DND-41 (cell line): ENCODE results near the gene CKAP2L.

ENCODE experiments used
- EZH2 ChIP-seq: IDR thresholded peaks from 3 replicates; pipeline ENCODE4 v1.6.1; 2012; ENCODE audit warnings: borderline replicate concordance, low read depth, mild to moderate bottlenecking, moderate library complexity, low read length, inconsistent platforms; ENCODE audit not compliant: severe bottlenecking
- TF ChIP-seq, protein P1 (sequence below): IDR thresholded peaks from 2 replicates; pipeline ENCODE4 v1.5.1; 2012; ENCODE audit warnings: borderline replicate concordance, low read length, moderate library complexity, mild to moderate bottlenecking; ENCODE audit not compliant: poor library complexity, severe bottlenecking; ENCODE audit errors: extremely low read depth

DNA sequence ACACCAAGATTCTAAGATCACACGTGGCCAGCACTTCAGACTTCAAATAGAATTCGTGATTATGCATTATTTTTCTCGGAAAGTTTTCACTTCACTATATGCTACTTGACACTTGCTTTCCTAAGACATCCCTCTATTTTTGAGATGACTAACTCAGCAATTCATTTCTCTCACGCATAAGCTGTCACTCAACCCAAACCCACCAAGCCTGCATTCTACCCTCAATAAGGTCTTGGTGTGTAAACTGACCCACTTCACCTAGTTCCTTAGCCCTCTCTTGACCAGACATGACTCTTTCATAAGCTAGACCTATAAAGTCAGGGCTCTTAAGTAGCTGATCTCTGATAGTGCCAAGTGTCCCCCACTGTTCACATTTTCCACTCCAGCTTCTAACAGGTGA is 11.7 kb downstream of the CKAP2L start:
- no peak for TF ChIP-seq EZH2
- TF ChIP-seq, protein P1, sequence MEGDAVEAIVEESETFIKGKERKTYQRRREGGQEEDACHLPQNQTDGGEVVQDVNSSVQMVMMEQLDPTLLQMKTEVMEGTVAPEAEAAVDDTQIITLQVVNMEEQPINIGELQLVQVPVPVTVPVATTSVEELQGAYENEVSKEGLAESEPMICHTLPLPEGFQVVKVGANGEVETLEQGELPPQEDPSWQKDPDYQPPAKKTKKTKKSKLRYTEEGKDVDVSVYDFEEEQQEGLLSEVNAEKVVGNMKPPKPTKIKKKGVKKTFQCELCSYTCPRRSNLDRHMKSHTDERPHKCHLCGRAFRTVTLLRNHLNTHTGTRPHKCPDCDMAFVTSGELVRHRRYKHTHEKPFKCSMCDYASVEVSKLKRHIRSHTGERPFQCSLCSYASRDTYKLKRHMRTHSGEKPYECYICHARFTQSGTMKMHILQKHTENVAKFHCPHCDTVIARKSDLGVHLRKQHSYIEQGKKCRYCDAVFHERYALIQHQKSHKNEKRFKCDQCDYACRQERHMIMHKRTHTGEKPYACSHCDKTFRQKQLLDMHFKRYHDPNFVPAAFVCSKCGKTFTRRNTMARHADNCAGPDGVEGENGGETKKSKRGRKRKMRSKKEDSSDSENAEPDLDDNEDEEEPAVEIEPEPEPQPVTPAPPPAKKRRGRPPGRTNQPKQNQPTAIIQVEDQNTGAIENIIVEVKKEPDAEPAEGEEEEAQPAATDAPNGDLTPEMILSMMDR = no peak
